ENCODE measurements around the gene SLC38A1.
"Not testable (repeated sequence)": the region's sequence is repeated elsewhere in the genome, so short reads cannot be mapped to it uniquely, and the experiment has no call there.

SLC38A1 gene

DNA sequence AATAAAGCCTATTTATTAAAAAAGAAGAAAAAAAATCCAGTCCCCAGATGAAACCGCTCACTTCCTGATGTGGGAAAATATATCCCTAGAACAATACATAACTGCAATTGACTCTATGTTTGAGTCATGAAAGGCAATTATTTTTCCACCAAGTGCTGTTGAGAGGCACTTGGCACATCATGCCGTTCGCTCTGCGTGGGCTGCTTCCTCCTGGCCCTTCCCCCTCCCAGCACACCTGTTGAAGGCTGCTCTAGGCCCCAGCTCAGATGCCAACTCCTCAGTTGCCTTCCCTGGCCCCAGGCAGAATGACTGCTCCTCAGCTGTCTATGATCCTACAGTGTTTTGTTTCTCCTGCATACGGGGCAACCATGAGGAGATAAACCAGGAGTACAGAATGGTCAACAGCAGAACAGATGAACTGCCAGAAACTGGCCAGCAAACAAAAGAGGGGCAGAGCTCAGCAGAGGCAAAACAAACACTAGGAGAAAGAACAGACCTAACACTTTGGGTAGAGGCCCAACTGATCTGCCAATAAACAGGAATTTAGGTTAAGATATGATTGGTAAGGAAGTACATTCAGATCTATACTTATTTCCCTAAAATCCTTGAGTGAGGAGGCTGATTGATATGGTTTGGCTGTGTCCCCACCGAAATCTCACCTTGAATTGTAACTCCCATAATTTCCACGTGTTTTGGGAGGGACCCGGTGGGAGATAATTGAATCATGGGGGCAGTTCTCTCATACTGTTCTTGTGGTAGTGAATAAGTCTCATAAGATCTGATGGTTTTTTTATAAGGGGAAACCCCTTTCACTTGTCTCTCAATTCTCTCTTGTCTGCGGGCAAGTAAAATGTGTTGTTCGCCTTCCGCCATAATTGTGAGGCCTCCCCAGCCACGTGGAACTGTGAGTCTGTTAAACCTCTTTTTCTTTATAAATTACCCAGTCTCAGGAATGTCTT is 58.6 kb downstream of the SLC38A1 start:
- Histone ChIP-seq H3K4me1 (ENCODE audit: control insufficient read depth, insufficient read depth, low read length) (peaks cover 10% of the 10 kb centered on the region), H3K36me3 (ENCODE audit: control insufficient read depth, insufficient read depth, low read length) (no peaks in the 10 kb centered on the region), H3K27me3 (ENCODE audit: control insufficient read depth, insufficient read depth, low read length) (no peaks in the 10 kb centered on the region), H3K4me3 (ENCODE audit: low read length) (no peak overlapping the region), H3K9me3 (ENCODE audit: control insufficient read depth, low read length) (no peaks in the 10 kb centered on the region), H3K9ac (ENCODE audit: low read length) (no peak overlapping the region)

DNA sequence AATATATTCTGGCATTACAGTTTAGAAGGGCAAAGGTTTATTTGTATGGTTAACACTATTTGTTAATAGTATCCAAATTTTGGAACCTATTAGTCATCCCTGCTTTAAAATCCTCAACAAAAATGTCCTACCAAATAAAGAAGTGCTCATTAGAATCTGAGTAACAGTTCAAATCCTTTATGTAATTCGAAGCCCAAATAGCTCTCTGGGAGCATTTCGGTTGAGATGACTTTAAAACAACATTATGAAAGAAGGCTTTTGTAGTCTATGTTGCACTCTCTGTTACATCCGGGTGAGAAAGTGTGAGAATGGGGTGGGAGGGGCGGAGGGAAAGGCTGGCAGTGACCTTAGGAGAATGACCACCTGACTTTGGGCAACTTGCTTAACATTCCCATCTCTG is 59.7 kb downstream of the SLC38A1 start:
- Histone ChIP-seq H3K9ac (ENCODE audit: low read length) (no peak overlapping the region), H3K27me3 (ENCODE audit: control insufficient read depth, insufficient read depth, low read length) (no peaks in the 10 kb centered on the region), H3K9me3 (ENCODE audit: control insufficient read depth, low read length) (no peaks in the 10 kb centered on the region), H3K4me1 (ENCODE audit: control insufficient read depth, insufficient read depth, low read length) (peaks cover 10% of the 10 kb centered on the region), H3K36me3 (ENCODE audit: control insufficient read depth, insufficient read depth, low read length) (no peaks in the 10 kb centered on the region), H3K4me3 (ENCODE audit: low read length) (no peak overlapping the region)

DNA sequence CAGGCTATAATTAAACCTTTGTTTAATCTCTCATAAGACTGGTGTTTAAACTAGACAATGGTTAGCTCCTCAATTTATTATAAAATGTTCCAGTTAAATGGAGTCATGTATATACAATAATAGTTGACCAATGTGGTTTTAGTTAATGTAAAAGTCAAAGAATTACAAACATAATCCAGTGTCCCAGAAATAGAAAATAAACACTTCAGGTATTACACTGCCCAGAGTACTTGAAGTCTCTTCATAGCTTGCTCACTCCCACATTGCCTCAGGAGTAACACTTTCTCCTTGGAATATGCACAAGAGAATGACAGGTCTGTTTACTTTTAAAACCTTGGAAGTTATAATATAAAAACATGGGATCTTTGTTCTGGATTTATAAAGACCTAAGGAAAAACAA is 60.5 kb downstream of the SLC38A1 start:
- Histone ChIP-seq H3K4me3 (ENCODE audit: low read length) (no peak overlapping the region), H3K4me1 (ENCODE audit: control insufficient read depth, insufficient read depth, low read length) (peaks cover 10% of the 10 kb centered on the region), H3K9ac (ENCODE audit: low read length) (no peak overlapping the region), H3K27me3 (ENCODE audit: control insufficient read depth, insufficient read depth, low read length) (no peaks in the 10 kb centered on the region), H3K9me3 (ENCODE audit: control insufficient read depth, low read length) (no peaks in the 10 kb centered on the region), H3K36me3 (ENCODE audit: control insufficient read depth, insufficient read depth, low read length) (no peaks in the 10 kb centered on the region)

GRCh38 chr12:46207644-46208043 is 61.2 kb downstream of the SLC38A1 start:
- H3K4me3 ChIP-seq (ENCODE audit: low read length), result no peak overlapping the region
- no peaks in the 10 kb centered on the region for H3K27me3 ChIP-seq (ENCODE audit: control insufficient read depth, insufficient read depth, low read length)
- peaks cover 10% of the 10 kb centered on the region for H3K4me1 ChIP-seq (ENCODE audit: control insufficient read depth, insufficient read depth, low read length)
- H3K36me3 ChIP-seq (ENCODE audit: control insufficient read depth, insufficient read depth, low read length), result no peaks in the 10 kb centered on the region
- H3K9me3 ChIP-seq (ENCODE audit: control insufficient read depth, low read length), result no peaks in the 10 kb centered on the region
- H3K9ac ChIP-seq (ENCODE audit: low read length), result no peak overlapping the region

DNA sequence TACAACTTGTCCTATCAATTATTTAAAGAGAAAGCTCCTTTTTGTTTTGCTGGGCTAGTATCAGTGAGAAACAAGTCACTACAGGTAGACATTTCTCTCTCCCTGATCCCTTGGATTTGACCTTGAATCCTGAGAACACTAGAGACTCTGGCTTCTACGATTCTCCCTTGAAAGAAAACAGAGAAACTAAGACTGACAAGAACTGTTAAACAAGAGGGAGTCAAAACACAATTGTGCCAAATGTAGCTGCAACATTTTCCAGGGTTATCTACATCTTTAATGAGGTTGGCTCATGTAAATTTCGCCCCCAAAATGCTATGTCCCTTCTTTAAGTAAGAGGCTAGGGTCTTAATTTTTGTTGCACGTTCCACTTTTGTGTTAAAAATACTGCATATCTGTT is 62.4 kb downstream of the SLC38A1 start:
- no peaks in the 10 kb centered on the region for H3K27me3 ChIP-seq (ENCODE audit: control insufficient read depth, insufficient read depth, low read length)
- no peaks in the 10 kb centered on the region for H3K9me3 ChIP-seq (ENCODE audit: control insufficient read depth, low read length)
- H3K4me3 ChIP-seq (ENCODE audit: low read length), result no peak overlapping the region
- no peak overlapping the region for H3K9ac ChIP-seq (ENCODE audit: low read length)
- H3K36me3 ChIP-seq (ENCODE audit: control insufficient read depth, insufficient read depth, low read length), result no peaks in the 10 kb centered on the region
- H3K4me1 ChIP-seq (ENCODE audit: control insufficient read depth, insufficient read depth, low read length), result peaks cover 10% of the 10 kb centered on the region

- Histone ChIP-seq H3K9me3 (ENCODE audit: control insufficient read depth, low read length) (no peaks in the 10 kb centered on the region), H3K9ac (ENCODE audit: low read length) (no peak overlapping the region), H3K36me3 (ENCODE audit: control insufficient read depth, insufficient read depth, low read length) (no peaks in the 10 kb centered on the region), H3K4me1 (ENCODE audit: control insufficient read depth, insufficient read depth, low read length) (peaks cover 6% of the 10 kb centered on the region), H3K27me3 (ENCODE audit: control insufficient read depth, insufficient read depth, low read length) (no peaks in the 10 kb centered on the region), H3K4me3 (ENCODE audit: low read length) (no peak overlapping the region)
Measured at GRCh38 chr12:46205294-46205693, 63.5 kb downstream of the SLC38A1 start.

DNA sequence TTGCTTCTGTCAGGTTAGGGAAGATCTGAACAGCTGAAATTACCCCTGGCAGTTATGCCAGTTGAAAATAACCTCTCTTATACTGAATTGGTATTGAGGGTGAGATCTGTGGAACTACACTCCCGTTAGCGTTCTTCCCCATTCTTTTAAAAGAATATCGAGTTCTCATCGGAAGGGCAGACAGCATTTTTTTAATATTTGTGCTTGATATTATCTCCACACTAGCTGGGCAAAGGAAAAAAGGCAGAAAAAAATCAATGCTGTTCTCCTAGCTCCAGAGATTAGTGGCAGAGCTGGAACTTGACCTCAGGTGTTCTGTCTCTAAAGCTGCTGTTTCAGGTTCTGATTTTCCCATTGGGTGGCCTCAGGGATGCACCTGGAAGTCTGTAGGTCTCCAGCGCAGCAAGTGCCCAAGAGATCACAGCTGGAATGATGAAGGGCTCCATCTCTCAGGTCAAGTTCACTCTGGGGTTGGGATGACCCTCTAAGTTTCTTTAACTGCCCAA is 67.5 kb downstream of the SLC38A1 start:
- no peaks in the 10 kb centered on the region for H3K9me3 ChIP-seq (ENCODE audit: control insufficient read depth, low read length)
- H3K27me3 ChIP-seq (ENCODE audit: control insufficient read depth, insufficient read depth, low read length), result no peaks in the 10 kb centered on the region

GRCh38 chr12:46200551-46200950 is 68.3 kb downstream of the SLC38A1 start:
- Histone ChIP-seq H3K4me3 (ENCODE audit: low read length) (no peak overlapping the region), H3K36me3 (ENCODE audit: control insufficient read depth, insufficient read depth, low read length) (no peaks in the 10 kb centered on the region), H3K9ac (ENCODE audit: low read length) (no peak overlapping the region), H3K4me1 (ENCODE audit: control insufficient read depth, insufficient read depth, low read length) (no peaks in the 10 kb centered on the region), H3K27me3 (ENCODE audit: control insufficient read depth, insufficient read depth, low read length) (no peaks in the 10 kb centered on the region), H3K9me3 (ENCODE audit: control insufficient read depth, low read length) (no peaks in the 10 kb centered on the region)

More for the DNA sequence above, 67.5 kb downstream of the SLC38A1 start:
- Histone ChIP-seq H3K4me1 (ENCODE audit: control insufficient read depth, insufficient read depth, low read length) (no peaks in the 10 kb centered on the region), H3K4me3 (ENCODE audit: low read length) (no peak overlapping the region), H3K36me3 (ENCODE audit: control insufficient read depth, insufficient read depth, low read length) (no peaks in the 10 kb centered on the region), H3K9ac (ENCODE audit: low read length) (no peak overlapping the region)

DNA sequence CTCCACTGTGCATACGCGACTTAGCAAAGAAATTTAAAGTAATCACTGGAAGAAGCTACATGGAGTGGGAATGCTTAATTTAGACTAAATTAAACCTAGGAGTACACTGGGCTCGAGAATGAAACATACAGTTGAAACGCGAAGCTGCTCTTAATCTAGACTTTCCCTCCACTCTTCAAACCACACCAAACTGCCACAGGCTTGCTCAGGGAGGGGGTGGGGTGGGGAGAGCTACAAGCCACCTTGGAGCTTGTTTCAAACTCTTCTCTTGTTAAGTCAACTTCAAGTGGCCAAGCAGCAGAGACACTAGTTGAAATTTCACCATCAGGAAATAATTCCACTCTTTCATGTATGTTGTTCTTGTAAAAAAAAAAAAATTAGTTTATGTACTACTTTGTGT is 69.9 kb downstream of the SLC38A1 start:
- Histone ChIP-seq H3K4me3 (ENCODE audit: low read length) (no peak overlapping the region), H3K9ac (ENCODE audit: low read length) (no peak overlapping the region), H3K4me1 (ENCODE audit: control insufficient read depth, insufficient read depth, low read length) (no peaks in the 10 kb centered on the region), H3K36me3 (ENCODE audit: control insufficient read depth, insufficient read depth, low read length) (no peaks in the 10 kb centered on the region), H3K27me3 (ENCODE audit: control insufficient read depth, insufficient read depth, low read length) (no peaks in the 10 kb centered on the region), H3K9me3 (ENCODE audit: control insufficient read depth, low read length) (no peaks in the 10 kb centered on the region)

GRCh38 chr12:46197883-46198282 is 71.0 kb downstream of the SLC38A1 start:
- Histone ChIP-seq H3K36me3 (ENCODE audit: control insufficient read depth, insufficient read depth, low read length) (no peaks in the 10 kb centered on the region), H3K9ac (ENCODE audit: low read length) (no peak overlapping the region), H3K27me3 (ENCODE audit: control insufficient read depth, insufficient read depth, low read length) (no peaks in the 10 kb centered on the region)

GRCh38 chr12:46190533-46190932 is 78.3 kb downstream of the SLC38A1 start:
- not testable (repeated sequence) for H3K9ac ChIP-seq (ENCODE audit: low read length); H3K4me1 ChIP-seq (ENCODE audit: control insufficient read depth, insufficient read depth, low read length); H3K9me3 ChIP-seq (ENCODE audit: control insufficient read depth, low read length); H3K27me3 ChIP-seq (ENCODE audit: control insufficient read depth, insufficient read depth, low read length); H3K4me3 ChIP-seq (ENCODE audit: low read length); H3K36me3 ChIP-seq (ENCODE audit: control insufficient read depth, insufficient read depth, low read length)

More at GRCh38 chr12:46197883-46198282, 71.0 kb downstream of the SLC38A1 start:
- Histone ChIP-seq H3K9me3 (ENCODE audit: control insufficient read depth, low read length) (no peaks in the 10 kb centered on the region), H3K4me1 (ENCODE audit: control insufficient read depth, insufficient read depth, low read length) (no peaks in the 10 kb centered on the region), H3K4me3 (ENCODE audit: low read length) (no peak overlapping the region)

GRCh38 chr12:46188170-46188569 is 80.7 kb downstream of the SLC38A1 start:
- H3K4me3 ChIP-seq (ENCODE audit: low read length), result no peak overlapping the region

More at GRCh38 chr12:46188170-46188569, 80.7 kb downstream of the SLC38A1 start:
- no peaks in the 10 kb centered on the region for H3K27me3 ChIP-seq (ENCODE audit: control insufficient read depth, insufficient read depth, low read length)
- no peaks in the 10 kb centered on the region for H3K4me1 ChIP-seq (ENCODE audit: control insufficient read depth, insufficient read depth, low read length)
- no peak overlapping the region for H3K9ac ChIP-seq (ENCODE audit: low read length)
- no peaks in the 10 kb centered on the region for H3K36me3 ChIP-seq (ENCODE audit: control insufficient read depth, insufficient read depth, low read length)
- no peaks in the 10 kb centered on the region for H3K9me3 ChIP-seq (ENCODE audit: control insufficient read depth, low read length)

All from mucosa of stomach (tissue), 1 donor.